Eye (tissue), 1 donor: ENCODE data around the gene ACOT9.
"Not testable (repeated sequence)": the region's sequence is repeated elsewhere in the genome, so short reads cannot be mapped to it uniquely, and the experiment has no call there.

ENCODE experiments used
- DNase-seq: peaks from one replicate; pipeline ENCODE4 v3.0.0-alpha.2; 2015

The ACOT9 gene

GRCh38 chrX:23742697-23743622, at the start of gene ACOT9:
Gene ACOT9 (minus strand): TSS chrX:23743276. CDS start chrX:23743144, 132 bp downstream.
- DNase-seq = peak; percentile 91

- no peak for DNase-seq
These were observed 47.0 kb upstream of the ACOT9 start for GRCh38 chrX:23790155-23790497.

GRCh38 chrX:23789386-23790154, 46.5 kb upstream of the ACOT9 start:
- peak; percentile 65 for DNase-seq

GRCh38 chrX:23788946-23789345, 45.9 kb upstream of the ACOT9 start:
- DNase-seq = no peak

- DNase-seq = no peak
These were observed 45.4 kb upstream of the ACOT9 start for GRCh38 chrX:23788521-23788920.

- DNase-seq = no peak
These were observed 44.7 kb upstream of the ACOT9 start for GRCh38 chrX:23787745-23788118.

- DNase-seq = no peak
These were observed 43.3 kb upstream of the ACOT9 start for GRCh38 chrX:23786268-23786815.

- no peak for DNase-seq
These were observed 42.5 kb upstream of the ACOT9 start for GRCh38 chrX:23785580-23785979.

- DNase-seq = no peak
These were observed 41.6 kb upstream of the ACOT9 start for GRCh38 chrX:23784470-23785331.

GRCh38 chrX:23783589-23784469, 40.8 kb upstream of the ACOT9 start:
- DNase-seq = peak; percentile 44

GRCh38 chrX:23782863-23783588, 40.0 kb upstream of the ACOT9 start, which contains the start of gene SAT1:
Gene SAT1 (plus strand): TSS chrX:23783173. CDS start chrX:23783352, 179 bp downstream.
- peak; percentile 95 for DNase-seq

- no peak for DNase-seq
These were observed 39.4 kb upstream of the ACOT9 start for GRCh38 chrX:23782455-23782854.

GRCh38 chrX:23779025-23779424, 35.9 kb upstream of the ACOT9 start:
- no peak for DNase-seq

- DNase-seq = no peak
These were observed 33.3 kb upstream of the ACOT9 start for GRCh38 chrX:23776363-23776762.

- DNase-seq = no peak
These were observed 30.6 kb upstream of the ACOT9 start for GRCh38 chrX:23773601-23774175.

GRCh38 chrX:23771086-23771485, 28.0 kb upstream of the ACOT9 start:
- not testable (repeated sequence) for DNase-seq

GRCh38 chrX:23770142-23770541, 27.1 kb upstream of the ACOT9 start:
- no peak for DNase-seq

- no peak for DNase-seq
These were observed 23.8 kb upstream of the ACOT9 start for GRCh38 chrX:23766650-23767551.

GRCh38 chrX:23765868-23766267, 22.8 kb upstream of the ACOT9 start:
- DNase-seq = no peak
